GM21447 (cell line): Measurements from ENCODE around the gene FOXC2.

ENCODE experiments used
- ATAC-seq: cut with Tn5 transposase; IDR thresholded peaks from one replicate; pipeline ENCODE4 v1.9.1; 2021; ENCODE audit not compliant: unreplicated experiment

FOXC2 gene

GRCh38 chr16:86566601-86566965 is at the start of gene FOXC2:
Gene FOXC2 (plus strand): TSS chr16:86566829. CDS start chr16:86567336, 507 bp downstream.
- ATAC-seq, result no peak

DNA sequence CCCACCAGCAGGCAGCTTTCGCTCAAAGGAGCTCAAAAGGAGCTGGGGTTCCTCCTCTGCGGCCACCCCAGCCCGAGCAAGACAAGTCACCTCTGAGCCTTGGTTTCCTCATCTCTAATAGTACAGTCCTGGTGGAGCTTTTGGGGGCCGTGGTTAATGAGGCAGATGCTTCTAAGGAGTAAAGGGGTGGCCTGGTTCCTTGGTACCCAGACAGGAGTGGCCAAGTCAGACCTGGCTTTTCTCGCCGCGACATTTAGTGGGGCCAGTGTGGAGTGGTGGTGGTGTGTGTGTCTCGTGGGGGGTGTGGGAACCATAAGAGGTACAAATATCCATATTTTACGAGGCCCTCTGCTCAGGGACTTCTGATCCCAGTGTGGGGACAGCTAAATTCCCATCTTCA is 49.6 kb upstream of the FOXC2 start:
- no peak for ATAC-seq

GRCh38 chr16:86517652-86518258 is 48.9 kb upstream of the FOXC2 start:
- no peak for ATAC-seq

DNA sequence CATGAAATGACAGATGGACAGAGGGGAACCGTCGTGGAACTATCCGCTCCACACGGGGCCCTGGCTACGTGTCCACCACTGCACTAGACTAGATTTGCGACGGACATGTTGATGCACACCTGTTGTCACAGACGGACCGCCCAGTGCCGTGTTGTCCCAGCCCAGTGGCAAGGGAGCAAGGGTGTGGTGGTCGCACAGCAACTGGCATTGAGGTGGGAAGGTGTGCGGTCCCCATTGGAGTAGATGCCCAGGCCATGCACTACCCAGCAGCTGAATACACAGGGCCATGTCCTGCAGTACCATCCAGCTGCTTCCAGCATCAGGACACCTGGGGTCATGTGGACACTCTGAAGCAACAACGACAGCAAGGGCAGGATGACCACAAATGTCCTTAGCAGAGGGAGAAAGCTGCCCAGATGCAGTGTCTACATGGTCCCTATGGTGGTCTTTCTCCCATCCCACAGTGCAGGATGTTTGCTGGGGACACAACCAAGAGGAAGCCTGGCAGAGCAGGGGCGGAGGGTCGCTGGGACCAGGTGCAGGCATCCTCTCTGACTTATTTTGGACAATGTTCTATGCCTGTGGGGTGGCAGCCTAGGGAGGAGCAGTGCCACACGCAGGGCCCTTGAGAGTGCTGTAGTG is 47.5 kb upstream of the FOXC2 start:
- ATAC-seq, result no peak

GRCh38 chr16:86519649-86520316 is 46.8 kb upstream of the FOXC2 start:
- no peak for ATAC-seq

GRCh38 chr16:86520317-86521210 is 46.1 kb upstream of the FOXC2 start:
- ATAC-seq, result no peak

DNA sequence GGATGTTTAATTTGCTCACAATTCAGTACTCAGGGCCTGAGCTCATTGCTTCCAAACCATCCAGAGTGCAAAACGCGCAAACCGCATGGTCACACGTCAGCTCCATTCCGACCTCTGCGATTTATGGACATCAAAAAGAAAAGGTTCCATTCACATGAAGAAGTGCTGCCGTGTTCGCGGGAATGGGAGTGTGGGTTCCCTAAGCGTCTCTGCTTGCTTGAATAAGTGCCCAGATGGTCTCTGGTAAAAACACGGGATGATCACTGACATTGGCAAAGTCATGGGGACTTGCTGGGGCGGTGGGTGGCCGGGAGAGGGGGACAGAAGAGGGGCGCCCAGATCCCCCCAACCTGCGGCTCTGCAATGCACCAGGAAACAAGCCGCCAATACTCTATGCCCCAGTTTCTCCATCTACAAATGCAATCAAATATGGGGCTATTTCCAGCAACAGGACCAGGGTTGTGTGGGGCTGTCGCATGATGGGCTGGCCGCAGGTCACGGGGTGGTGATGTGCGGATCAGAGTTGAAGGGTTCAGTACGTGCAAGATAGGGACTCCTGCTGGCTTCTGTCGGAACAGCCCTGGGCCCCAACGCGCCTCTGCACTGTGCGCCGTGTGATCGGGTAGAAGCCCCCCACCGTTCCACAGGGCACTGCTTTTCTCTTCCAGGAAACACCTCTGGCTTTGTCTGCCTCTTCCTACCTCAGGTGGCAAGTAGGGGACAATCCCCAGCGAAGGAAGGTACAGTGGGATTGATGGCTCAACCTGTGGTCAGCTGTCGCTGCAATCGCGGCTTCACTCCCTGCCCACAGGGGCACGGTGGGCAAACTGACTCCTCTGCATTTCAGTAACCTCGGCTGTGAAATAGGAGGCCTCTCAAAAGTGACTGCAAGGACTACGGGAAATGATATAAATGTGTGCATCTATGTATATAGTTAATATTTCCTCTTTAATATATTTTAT is 45.1 kb upstream of the FOXC2 start:
- ATAC-seq, result no peak

- ATAC-seq, result no peak
Measured at GRCh38 chr16:86522634-86523033, 44.0 kb upstream of the FOXC2 start.

DNA sequence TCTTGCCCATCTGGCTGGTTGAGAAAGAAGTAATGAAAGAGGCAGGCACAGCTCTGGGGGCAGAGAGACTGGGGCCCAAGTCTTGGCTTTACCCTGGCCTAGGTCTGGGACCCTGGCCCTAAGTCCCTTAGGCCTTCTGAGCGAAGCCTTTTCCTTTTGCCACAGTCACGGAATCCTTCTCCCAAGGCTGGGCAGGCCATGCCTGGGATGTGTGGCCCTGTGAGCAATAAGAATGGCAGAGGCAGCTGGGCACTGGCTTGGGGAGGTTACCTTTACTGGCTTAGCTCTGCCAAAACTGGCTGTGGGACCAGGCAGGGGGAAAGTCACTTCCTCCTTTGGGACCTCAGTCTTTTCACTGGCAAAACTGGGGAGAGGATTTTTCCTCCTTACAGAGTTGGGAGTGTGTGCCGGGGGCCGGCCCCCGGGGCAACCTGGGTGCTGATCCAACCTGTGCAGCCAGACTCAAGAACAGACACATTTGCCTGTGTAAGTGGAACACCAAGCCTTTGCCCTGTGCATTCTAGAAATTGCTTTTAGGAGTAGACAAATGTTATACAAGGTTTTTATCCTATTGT is 43.4 kb upstream of the FOXC2 start:
- no peak for ATAC-seq

DNA sequence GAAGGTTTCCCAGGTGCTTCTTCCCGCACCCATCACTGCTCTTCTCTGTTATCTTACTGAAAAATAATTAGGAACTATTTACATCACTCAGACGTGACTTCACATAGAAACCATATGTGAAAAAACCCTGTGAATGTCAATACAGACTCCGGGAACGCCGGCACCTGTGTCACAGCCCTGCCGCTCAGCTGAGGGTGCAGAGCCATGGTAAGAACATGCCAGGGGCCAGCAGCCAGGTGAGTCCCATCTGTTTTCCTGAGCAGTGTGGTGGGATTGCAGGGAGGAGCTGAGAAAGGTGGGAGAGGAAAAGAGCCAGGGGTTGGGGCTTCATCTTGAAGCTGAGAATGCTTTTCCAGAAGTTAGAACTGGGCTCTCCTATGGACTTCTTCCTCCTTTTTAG is 42.6 kb upstream of the FOXC2 start:
- ATAC-seq, result no peak

DNA sequence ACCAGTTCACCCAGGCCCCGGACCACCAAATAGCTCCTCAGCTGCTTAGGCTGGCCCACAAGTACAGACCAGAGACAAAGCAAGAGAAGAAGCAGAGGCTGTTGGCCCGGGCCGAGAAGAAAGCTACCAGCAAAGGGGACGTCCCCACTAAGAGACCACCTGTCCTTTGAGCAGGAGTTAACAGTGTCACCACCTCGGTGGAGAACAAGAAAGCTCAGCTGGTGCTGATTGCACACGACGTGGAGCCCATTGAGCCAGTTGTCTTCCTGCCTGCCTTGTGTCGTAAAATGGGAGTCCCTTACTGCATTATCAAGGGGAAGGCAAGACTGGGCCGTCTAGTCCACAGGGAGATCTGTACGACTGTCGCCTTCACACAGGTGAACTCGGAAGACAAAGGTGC is 40.9 kb upstream of the FOXC2 start:
- no peak for ATAC-seq

DNA sequence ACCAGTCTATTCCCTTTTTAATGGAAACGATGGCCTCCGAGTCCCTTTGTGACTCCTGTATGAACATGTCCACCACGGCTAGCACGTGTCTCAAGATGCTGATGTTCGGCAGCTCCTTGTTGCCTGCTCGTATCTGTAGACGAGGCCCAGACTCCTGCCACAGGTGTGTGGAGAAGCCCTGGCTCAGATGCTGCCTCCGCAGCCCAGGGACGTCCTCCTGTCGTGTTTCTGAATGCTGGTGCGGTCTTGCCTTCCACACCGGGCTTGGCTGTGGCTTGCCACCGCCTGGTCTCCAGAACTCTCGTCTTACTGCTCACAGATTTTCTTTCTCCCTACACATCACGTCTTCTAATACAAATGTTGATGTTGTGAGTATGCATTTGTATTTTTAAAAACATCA is 39.3 kb upstream of the FOXC2 start:
- ATAC-seq, result no peak

DNA sequence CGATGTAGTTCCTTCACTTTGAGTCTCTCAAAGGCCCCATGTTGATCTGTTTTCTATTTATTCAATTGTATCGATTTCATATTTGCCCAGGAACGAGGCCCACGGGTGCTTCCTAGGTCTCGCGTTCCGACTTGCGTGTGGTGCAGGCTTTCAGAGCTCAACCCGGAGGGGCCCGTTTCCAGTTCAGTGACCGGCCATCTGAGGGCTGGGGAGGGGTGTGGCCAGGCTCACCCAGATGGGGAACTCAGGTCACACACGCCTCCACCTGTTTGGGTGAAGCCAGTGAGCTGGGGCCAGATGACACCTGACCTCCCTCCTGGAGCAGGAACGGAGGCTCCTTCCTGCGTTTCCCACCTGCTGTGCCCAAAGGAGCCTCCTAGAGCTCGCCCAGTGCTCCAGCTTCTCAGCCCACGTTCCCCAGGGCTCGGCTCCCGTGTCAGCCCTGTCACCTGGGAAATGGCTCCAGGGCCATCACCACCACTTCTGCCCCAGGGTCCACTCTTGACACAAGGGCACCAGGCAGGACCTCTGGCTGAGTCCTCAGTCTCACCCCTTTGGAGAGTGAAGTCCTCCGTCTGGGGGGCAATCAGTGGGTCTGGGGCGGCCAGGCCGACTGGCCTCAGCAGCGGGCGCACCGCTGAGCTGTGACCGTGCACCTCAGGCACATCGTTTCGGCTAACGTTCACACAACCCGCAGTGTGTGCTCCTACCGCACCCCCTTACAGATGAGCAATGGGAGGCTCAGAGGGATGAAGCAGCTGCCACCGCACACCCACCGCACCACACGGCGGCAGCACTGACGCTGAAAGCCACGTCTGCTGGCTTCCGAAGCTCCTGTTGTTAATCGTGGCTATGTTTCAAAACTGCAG is 38.3 kb upstream of the FOXC2 start:
- ATAC-seq, result no peak

DNA sequence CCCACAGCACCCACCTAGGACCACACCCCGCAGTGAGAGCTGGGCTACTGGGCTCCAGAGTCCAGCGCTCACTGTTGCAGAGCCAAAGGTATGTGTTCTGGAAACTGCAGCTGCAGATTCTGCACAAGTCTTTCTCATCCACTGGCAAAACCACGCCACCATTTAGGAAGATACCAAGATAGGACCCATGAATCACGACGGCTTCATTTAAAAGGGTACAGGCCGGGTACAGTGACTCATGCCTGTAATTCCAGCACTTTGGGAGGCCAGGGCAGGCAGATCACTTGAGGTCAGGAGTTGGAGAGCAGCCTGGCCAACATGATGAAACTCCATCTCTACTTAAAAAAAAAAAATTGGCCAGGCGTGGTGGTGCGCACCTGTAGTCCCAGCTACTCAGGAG is 37.5 kb upstream of the FOXC2 start:
- ATAC-seq, result no peak

DNA sequence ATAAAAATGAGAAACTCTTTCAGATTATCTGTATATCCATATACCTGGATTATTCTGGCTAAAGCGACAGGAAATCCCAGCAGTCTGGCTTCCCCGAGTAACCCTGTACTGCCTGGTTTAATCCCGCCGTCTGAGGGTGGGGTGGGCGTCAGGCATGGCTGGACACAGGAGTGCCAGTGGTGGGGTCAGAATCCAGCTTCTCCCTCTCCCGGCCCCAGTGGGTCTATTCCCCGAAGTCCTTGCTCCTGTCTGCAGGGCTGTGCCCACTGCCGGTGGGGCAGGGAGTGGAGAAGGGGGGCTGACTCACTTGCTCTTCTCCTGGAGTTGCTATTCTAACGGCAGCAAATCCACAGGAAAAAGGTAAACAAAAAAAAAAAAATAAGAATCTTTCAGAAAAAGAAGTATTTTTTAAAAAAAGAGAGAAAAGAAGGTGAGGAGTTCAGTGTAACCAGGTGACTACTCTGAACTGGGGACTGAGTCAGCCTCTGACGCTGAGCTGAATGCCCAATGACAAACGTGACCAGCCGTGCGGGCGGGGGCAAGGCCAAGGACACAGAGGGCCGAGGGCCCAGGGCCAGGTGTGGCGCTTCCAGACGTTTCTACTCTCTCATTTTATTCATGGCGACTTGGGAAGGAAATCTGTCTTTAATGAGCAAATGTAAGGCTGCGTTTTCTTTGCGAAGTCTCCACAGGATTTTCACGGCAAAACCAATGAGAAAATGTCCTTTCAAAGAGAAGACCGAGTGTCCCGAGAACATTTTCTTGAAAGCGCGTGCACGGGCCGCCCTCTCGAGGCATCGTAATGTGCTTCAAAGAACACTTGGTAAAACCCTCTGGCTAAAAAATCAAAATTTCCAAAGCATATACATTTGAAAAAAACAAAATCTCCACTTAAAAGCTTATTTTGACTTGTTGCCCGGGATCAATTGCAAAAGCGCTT is 36.1 kb upstream of the FOXC2 start:
- ATAC-seq, result no peak

- no peak for ATAC-seq
Measured at GRCh38 chr16:86531191-86531545, 35.5 kb upstream of the FOXC2 start.

GRCh38 chr16:86531641-86532525 is 34.7 kb upstream of the FOXC2 start:
- no peak for ATAC-seq
